ENCODE measurements around the gene ZMIZ1.
A peak's percentile ranks its signal among the peaks of the same experiment; 100 is the strongest.

ZMIZ1 gene

DNA sequence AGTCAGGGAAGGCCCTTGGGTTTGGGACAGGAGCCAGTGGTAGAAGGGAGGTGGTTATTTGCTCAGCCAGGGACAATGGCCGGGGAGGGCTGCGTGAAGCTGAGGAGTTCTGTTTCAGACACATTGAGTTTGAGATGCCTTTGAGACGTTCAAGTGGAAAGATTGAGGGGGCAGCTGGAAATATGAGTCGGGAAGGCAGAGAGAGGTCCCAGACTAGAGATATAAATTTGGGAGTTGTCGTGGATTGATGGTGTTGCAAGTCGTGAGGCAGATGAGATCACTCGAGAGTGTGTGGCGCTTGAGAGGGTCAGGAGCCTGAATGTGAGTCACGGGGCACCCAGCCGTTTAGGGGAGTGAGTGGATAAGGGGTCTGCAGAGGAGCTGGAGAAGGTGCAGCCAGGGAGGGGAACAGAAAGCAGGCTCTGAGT is 73.3 kb downstream of the ZMIZ1 start:
- no peak for DNase-seq

DNA sequence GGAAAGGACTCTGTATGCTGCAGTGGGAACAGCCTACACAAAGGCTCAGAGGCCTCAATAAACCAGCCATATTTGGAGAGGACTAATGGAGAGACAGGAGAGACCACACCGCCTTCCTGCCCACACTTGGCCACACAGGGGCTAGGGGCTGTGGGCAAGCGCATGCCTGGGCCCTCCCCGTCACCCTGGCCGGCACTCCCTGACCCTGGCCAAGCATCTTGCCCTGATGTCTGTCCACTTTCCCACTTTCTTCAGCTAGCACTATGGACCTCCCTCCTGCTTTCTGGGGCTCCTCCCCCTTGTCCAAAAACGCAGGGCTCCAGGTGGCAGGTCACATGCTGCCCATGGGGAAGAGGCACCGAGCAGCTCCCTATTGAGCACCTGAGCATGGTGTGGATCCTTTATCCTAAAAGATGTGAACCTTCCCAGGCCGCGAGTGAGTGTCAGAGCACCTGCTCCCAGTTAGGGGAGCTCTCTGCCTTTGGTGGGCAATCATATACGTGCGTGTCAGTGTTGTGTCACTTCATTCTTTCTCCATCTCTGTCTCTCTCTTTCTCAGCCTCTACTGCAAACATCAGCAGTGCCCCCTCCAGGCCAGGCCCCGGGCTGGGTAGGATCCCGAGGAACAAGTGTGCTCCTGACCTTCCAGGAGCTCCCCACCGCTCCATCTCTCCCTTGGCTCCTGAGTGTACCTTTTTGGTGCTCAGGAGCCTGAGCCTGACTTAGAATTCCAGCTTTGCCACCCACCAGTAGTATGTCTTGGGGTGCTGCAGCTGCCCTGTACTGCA is 74.0 kb downstream of the ZMIZ1 start:
- DNase-seq, result no peak

DNA sequence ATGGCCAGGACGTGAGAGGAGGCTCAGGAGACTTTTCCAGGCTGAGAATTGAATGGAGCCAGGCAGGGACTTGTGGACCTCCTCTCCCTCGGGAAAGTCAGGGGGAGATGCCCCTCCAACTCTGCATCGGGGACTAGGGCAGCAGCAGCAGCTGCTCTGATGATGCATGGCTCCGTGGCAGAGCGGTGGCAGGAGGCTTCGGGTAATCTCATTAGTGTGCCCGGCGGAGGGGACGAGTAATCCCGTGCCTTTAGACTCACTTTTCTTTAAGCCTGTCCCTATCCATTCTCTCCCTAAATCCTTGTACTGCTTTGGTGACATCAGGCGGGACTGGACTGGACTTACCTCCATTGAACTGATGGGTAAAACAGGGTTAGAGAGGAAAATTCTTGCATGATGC is 75.1 kb downstream of the ZMIZ1 start:
- DNase-seq, result no peak

DNA sequence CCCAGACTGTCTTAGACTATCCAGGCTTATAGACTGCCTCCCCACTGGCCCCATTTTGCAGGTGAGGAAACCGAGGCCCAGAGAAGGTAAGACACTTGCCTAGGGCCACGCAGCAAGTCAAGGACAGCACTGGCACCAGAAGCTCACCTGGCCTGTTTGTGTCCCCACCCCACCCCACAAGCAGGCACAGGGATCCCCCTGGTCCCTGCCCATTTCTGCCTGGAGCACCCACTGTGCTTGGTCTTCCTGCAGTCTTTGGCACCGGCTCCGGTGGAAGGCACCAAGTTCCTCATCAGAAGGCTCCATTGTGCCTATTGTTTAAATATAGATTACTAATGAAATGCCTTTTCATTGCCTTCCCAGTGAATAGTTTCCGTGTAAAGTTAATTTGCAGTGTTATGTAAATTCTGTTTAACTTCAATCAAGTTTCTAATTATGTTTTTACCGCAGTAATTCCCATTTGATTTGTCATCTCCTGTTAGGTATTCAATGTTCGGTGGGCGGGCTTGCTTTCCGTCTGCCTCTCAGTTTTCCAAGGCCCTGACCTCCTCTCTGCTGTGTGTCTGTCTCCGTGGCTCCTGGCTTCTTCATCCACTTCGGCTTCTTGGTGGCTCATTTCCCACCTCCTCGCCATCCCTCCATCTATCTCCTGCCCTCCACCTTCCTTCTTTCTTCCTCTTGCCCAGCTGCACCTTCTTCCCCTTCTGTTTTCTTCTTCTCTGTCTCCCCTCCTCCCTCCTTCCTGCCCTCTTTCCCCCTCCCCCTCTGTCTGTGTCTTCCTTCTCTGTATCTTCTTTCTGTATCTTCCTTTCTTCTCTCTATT is 75.8 kb downstream of the ZMIZ1 start:
- no peak for DNase-seq

DNA sequence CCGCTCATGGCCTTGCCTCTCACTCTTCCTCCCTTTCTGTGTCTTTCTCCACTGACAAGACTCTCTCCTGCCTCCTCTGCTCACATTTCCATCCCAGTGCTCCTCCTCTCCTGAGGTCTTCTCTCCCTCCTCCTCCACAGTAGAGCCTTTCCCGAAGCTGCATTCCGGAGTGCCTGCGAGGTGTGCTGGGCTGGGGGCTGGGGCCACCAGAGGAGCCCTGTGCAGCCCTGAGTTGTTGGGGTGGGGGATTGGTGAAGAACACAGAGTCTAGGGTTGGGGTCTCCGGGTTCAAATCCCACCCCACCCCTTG is 76.4 kb downstream of the ZMIZ1 start:
- DNase-seq, result no peak

DNA sequence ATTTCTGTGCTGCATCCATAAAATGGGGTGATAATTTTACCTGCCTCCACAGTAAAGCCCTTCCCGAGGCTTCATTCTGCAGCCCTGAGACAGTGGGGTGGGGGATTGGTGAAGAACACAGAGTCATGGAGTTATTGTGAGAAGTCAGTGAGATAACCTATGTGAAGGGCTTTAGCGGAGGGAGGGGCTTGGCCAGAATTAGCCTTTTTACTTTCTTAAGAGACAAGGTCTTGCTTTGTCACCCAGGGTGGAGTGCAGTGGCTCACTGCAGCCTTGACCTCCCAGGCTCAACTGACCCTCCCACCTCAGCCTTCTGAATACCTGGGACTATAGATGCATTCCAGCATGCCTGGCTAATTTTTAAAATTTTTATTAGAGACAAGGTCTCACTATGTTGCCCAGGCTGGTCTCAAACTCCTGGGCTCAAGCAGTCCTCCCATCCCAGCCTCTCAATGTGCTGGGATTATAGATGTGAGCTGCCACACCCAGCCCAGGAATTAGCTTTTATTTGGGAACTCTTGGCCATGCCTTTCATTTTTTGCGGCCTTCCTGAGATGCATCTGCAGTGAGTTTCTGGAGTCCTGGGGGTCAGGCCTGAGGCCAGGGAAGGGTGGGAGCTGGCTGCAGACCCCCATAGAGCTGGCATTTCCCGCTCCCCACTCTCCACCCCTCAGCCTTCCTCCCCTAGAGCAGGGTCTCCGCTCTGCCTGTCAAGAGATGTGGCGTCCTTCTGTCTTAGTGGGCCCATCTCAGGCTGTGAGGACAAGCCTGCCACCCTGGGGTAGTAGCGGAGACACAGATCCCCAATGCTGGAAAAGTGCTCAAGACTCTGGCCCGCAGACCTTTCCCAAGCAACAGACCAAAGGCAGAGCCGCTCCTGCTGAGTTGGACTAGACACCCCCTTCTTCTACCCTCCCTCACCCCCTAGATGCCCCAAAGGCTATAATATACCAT is 77.0 kb downstream of the ZMIZ1 start:
- no peak for DNase-seq

DNA sequence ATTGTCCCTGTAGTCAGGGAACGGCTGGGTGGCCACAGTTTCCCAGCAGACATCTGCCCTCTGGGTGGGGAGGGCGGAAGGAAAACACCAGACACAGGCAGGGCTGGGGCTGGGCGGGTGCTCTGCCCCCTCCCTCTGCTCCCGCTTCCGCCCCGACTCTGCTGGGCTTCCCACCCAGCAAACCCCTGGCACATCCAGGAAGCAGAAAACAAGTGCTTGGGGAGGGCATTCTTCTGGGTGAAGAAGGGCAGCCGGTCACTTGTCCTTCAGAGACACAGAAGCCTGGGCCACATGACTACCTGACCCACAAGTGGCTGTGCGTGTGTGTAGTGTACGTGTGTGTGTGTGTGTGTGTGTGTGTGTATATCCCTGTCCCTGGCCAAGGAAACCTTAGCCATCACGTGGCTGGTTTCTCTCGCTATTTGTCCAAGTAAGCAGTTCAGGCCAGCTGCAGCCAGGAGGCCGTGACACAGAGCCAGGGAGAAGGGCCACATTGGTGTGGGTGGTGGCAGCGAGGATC is 77.9 kb downstream of the ZMIZ1 start:
- no peak for DNase-seq

DNA sequence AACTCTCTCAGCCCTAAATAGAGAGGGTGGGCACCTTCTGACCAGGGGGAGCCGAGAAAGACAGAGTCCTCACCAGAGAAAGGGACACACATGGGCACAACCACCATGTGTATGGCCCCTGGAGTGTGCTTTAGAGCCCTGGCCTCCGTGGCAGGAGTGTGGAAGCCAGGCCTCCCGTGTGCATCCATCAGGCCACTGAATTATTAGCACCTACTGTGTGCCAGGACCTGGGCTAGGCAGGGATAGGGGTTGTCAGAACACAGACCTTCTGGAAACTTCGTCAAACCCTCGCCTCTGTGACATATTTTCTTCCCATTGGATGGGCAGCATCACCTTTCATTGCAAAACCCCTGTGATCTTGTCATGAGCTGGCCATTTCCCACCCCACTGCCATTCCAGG is 78.5 kb downstream of the ZMIZ1 start:
- DNase-seq, result no peak

DNA sequence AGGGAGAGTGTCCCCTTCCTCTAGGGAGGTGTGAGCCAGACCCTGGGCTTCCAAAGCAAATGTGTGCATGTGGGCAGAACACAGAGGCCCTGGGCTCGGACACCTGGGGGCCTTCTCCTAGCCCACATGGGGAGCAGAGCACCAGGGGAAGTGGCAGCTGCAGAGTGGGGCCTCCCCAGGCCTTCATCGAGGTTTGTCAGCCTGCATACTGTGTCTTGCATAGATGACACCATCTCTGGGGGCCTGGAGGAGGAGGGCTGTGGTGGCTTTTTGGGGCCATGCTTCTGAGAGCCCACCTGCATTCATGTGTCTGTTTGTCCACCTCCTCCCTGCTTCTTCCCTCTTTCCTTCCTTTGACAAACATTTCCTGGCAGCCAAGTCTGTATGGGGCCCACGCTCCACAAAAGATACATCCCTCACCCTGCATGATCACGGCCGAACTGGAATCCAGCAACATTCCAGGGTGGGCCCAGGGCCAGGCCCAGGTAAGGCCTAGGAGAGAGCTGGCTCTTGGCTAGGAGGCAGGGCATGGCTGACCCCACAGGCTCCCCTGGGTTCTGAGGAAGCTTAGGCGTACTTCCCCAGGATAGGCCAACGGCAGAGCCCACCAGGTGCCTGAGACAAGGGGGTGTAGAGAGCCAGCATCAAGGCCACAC is 79.2 kb downstream of the ZMIZ1 start:
- no peak for DNase-seq

DNA sequence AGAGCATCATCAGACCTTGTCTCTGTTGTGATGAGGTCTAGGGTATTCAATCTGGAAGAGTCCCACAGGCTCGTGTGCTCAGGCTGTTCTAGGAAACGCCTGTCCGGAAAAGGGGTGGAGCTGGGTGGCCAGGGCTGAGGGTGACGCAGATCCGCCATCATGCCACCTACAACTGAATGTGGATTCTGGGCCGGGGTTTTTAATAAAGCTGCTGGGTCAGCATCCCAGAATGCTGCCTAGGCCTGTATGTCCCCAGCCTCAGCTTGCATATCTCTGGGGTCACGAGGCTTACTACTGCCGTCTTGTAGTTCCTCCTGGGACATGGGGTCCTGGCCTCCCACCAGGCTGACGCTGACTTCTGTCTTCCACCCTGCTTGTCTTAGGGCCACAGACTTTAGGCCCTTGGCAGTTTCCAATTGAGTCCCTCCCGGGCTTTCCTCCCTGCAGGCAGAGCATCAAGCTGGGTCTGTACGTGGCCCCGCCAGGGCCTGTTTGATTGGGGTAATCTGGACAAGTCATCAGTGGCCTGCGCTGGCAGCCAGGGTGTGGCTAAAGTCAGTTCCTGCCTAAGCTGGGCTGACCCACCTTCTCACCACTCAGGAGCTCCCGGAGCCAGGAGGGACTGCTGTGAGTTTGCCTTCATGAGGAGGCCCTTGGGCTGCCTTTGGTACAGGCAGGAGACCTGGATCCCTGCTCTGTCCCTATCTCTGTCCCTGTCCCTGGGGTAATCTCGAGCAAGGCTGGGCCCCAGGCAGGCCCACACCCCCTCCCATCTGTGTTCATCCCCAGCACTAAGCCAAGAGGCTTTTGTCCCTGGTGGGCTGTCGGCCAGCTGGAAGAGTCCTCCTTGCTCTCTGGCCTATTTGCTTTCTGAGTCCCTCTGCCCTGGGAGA is 79.9 kb downstream of the ZMIZ1 start:
- no peak for DNase-seq

DNA sequence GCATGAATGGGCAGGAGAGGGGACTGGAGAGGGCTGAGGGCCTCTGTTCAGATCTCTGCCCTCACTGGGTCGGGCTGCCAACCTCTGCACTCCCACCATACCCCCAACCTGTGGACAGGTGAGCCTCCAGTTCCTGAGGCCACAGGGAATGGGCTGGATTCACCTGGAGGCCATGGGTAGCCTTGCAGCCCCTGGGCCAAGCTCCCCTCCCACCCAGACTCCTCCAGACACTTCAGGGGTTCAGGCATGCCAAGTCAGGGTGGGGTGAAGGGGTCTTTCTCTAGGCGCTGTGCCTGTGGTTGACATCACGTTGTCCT is 80.5 kb downstream of the ZMIZ1 start:
- no peak for DNase-seq

DNA sequence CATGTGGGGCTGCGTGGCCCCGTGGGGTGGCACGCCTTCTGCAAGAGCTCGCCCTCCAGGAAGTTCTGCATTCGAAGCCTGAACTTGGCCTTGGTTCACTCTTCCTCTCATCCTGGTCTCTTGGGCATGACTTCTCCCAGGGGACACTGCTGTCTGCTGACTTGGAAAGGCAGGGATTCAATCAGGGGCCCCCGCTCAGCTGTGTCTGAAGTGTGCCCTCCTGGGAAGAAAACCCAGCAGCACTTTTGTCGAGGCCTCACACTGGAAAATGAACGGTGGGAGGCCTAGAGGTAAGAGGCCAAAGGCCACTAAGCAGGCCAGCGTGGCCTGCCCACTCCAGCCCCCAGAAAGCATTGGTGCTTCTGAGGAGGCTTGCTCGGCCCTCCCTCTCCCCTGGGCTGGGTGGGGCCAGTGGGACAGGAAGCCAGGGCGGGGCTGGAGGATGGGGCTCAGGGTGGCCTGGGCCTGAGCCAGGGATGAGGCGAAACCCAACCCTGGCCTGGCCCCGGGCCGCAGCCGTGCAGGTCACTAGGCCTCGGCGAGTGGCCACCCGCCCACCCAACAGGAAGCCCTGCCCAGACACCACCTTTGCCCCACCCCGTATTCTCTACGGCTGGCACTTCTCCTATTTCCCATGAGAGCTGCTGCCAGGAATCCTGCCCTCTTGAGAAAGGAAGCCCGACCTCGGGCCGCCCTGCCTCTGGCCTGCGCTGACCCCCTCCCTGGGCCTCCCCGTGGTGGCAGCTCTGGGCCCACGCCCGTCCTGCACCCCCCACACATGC is 81.1 kb downstream of the ZMIZ1 start:
- peak; percentile 18 for DNase-seq

DNA sequence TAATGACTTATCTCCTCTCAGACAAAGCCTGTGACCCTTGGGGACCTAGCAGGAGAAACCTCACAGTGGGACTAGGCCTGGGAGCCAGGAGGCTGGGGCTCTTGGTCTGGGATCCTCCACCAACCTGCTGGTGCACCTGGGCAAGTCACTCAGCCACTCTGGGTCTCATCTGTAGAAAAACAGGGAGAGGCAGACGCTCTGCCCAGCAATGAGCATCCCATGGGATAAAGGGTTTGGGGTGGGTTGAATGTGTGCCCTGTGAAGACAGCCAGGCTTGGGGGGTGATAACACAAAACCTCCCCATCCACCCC is 81.6 kb downstream of the ZMIZ1 start:
- no peak for DNase-seq

DNA sequence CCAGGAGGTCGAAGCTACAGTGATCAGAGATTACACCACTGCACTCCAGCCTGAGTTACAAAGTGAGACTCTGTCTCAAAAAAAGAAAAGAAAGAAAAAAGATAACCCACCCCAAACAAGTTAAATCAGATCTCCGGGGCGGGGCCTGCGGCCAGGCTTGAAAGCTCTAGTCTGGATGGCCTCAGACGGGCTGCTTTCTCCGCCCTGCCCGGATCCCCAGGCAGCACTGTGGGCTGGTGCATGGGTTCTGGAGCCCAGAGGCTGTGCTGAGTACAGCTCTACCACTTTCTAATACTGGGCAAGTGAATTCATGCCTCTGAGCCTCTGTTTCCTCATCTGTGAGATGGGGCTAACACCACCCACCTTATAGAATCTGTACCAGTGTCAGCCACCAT is 83.7 kb downstream of the ZMIZ1 start:
- DNase-seq, result no peak

DNA sequence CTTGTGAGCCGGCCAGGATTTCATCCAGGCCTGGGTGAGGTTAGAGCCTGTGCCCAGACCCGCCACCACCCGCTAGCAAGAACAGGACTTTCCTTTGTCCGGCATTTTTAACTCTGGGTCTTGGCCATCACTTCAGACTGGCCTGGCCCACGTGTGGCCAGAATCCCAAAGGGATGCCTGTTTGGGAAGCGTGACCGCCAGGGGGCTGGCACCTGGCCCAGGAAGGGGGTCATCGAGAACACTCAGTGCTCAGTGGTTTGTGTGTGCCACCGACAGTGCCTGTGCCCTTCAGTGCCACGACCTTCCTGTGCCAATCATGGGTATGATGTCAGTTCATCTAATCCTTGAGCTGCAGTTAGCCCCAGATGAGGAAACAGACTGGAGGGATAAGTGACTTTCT is 85.0 kb downstream of the ZMIZ1 start:
- no peak for DNase-seq

DNA sequence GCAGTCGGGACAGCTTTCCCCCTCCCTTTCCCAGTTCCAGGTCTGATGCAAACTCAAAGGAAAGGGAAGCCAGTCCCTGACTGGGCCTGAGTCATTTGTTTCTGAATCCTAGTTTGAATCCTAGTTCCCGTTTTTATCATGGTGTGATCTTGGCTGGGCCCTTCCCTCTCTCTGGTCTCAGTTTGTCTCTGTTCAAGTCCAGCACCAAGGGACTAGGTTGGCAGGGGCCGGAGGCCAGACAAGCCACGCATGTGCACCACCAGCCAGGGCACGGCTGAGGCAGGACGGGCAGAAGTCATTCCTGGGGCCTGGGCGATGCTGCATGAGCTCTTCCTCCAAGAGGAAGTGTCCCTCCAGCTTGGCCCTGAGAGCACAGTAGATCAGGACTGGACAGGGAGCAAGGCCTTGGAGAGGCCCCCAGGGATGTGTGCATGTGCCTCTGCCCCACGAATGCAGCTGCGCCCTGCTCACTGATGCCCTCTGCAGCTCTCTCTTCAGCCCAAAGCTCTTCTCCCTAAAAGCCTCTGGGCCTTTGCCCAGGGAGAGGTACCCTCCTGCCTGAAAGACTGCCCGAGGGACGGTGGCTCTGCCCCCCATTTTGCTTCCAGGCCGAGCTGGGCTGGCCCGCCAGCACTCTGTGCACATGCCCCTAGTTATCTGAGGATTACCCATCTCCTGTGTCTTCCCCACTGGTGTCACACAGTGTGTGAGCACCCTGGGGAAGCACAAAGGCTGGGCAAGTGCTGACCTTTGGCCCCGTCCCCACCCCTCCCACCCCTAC is 86.7 kb downstream of the ZMIZ1 start:
- DNase-seq, result no peak

DNA sequence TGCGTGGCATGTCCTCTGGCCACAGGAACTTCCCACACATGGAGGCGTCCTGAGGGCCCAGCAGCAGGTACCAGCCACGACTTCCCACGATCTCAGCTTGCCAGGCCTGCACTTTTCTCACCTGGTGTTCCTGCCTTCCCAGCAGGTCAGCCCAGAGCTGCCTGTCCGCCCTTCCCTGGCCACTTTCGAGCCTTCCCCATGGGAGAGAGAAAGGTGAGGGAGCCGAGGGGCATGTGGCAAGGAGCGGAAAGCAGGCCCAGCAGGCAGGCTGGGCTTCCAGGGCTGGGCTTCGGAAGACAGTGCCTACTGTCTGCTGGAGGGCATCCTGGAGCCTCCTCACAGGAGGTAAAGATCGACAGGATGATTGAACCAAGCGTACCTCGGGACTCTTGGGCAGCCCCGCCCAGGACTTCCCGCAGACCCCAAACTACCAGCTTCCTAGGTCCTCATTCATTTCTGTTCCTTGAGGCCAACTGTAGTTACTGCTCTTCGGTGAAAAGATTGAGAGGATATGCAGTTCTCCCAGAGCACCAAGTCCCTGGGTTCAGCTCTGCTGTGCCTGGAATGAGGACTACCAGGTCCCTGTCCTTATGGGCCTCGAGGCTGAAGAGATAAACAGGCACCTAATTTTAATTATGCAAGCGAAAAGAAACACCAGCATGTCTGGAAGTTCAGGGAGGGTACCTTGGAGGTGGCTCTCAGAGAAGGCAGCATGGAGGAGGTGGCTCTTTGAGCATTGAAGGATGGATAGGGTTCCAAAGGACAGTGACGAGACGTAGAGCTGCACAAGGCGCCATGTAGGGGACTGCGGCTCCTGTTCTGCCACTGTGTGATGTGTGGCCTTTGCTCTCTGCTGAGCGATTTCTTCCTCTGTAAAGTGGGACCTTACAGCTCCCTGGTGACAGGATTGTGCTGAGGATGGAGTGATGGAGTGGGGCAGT is 87.8 kb downstream of the ZMIZ1 start:
- DNase-seq, result no peak

DNA sequence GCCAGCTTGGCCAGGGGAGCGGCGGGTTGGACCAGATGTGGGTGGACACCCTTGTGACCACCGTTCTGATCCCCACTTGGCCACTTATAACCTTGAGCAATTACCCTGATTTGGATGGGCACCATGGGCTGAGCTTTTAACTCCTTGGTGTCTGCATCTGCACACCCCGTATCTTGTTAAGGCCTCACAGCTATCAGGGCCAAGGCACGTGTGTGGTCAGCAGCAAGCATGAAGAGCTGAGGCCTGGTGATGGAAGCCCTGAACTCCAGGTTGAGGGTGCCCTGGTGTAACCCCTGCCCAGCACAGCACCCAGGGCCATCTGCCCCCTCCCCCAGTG is 89.2 kb downstream of the ZMIZ1 start:
- no peak for DNase-seq

DNA sequence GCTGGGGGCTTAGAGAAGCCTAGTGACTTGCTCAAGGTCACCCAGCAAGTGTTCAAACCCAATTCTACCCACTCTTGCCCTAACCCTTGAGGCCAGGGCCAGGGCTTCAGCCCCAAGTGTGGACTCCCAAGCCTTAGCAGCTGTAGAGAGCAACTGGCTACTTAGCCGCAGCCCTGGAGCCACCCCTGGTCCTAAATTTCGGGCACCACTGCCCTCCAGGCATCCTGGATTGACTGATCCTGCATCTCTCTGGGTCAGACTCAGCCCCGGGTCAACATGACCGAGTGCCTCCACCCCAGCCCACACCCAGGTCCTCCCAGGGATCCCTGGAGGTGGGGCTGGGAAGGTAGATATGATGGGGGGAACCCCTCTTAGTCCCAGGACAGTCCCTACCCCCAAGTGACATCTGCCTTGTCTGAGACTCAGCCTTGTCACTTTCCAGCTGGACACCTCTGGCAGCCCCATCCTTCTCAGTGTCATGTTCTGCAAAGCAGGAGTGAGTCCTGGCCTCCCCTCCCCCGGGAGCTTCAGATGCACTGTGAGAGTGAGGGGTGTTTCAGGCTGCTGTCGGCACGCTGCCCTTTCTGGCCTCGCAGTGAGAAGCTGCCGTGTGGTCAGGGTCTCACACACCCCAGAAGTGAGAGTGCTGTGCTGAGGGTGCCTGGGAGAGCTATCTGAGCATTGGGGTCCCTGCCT is 89.8 kb downstream of the ZMIZ1 start:
- DNase-seq, result no peak

Data from stimulated activated CD4-positive, alpha-beta T cell treated with anti-CD3 and anti-CD28 coated beads, Interleukin-12 subunit alpha, Interleukin-12 subunit beta, amount 100 ng/mL, for 4 hours (primary cell).